Kidney (tissue), 14 donors: ENCODE results near the gene LY6G6C. TPM values are rescaled to one million over a fixed set of nuclear protein-coding genes. Genes with fewer than 3 reads are reported as not detected.

ENCODE experiments used
- DNase-seq, 5 donors: peaks; one replicate each; pipeline ENCODE4 v3.0.0-alpha.2; 2013 to 2020
- FAIRE-seq: peaks from 2 replicates; lab custom pipeline; 2012; peaks lifted over from hg19 to GRCh38; lab: Jason Lieb, UNC
- H3K27ac ChIP-seq, 2 donors: one replicate each; pipeline ENCODE4 v1.7.0; 2013; ENCODE audit warnings: low read depth in 2 of 2, low read length in 2 of 2, inconsistent platforms in 1 of 2
- H3K27me3 ChIP-seq: one replicate; pipeline ENCODE4 v1.7.1; 2013; ENCODE audit warnings: low read length, inconsistent platforms; ENCODE audit not compliant: control insufficient read depth, insufficient read depth
- H3K36me3 ChIP-seq, 3 donors: one replicate each; pipeline versions ENCODE4 v1.7.0 to v1.7.1; 2013; ENCODE audit warnings: low read length in 3 of 3, control low read depth in 1 of 3, inconsistent platforms in 1 of 3; ENCODE audit not compliant: insufficient read depth in 3 of 3, control insufficient read depth in 2 of 3
- H3K4me1 ChIP-seq, 3 donors: one replicate each; pipeline versions ENCODE4 v1.7.0 to v1.7.1; 2013; ENCODE audit warnings: low read length in 3 of 3, inconsistent platforms in 1 of 3, low read depth in 1 of 3; ENCODE audit not compliant: control insufficient read depth in 2 of 3, insufficient read depth in 2 of 3
- H3K4me3 ChIP-seq, 3 donors: one replicate each; pipeline versions ENCODE4 v1.7.0 to v1.8.1; 2013; ENCODE audit warnings: low read length in 3 of 3, control low read depth in 1 of 3, inconsistent platforms in 1 of 3
- H3K9ac ChIP-seq, 3 donors: one replicate each; pipeline versions ENCODE4 v1.7.0 to v1.7.1; 2013; ENCODE audit warnings: low read length in 3 of 3, control low read depth in 1 of 3, inconsistent platforms in 1 of 3
- H3K9me3 ChIP-seq, 3 donors: one replicate each; pipeline versions ENCODE4 v1.7.0 to v1.7.1; 2013; ENCODE audit warnings: low read length in 3 of 3, control low read depth in 1 of 3, inconsistent platforms in 1 of 3; ENCODE audit not compliant: control insufficient read depth in 2 of 3, insufficient read depth in 1 of 3
- intact Hi-C: fragments of 100-400 bp; cut with DNase I; formaldehyde crosslinking; loops from one replicate; pipeline ENCODE4 v1.11.1; 2022
- microRNA-seq: library from miRNA; unstranded; fragments of <30 nt; microRNA quantifications from one replicate; pipeline ENCODE4 v1.2.0, GENCODE V29; 2020
- polyA plus RNA-seq: library from polyadenylated mRNA; stranded (reverse); fragments of 350-450 nt; fragmentation: Illumina TruSeq; extraction: RNeasy Lipid Tissue Mini Kit (QIAGEN cat#74804); gene quantifications from one replicate; pipeline ENCODE4 v1.2.3, GENCODE V29; 2014; ENCODE audit warnings: low read depth, low replicate concordance; ENCODE audit not compliant: insufficient read depth
- total RNA-seq: library from RNA; stranded (reverse); fragmentation: NEBNext Ultra II Directional; extraction: Animal tissue kit (Norgen Biotek cat#: 25700); gene quantifications from one replicate; pipeline ENCODE4 v1.2.1, GENCODE V29; 2021
- TF ChIP-seq, protein P1 (sequence below): IDR thresholded peaks from 3 replicates; pipeline ENCODE4 v1.5.1; 2012; ENCODE audit warnings: mild to moderate bottlenecking, moderate library complexity, borderline replicate concordance; ENCODE audit not compliant: insufficient read depth; ENCODE audit errors: extremely low read depth
- donor health status: control.
- donor health status: control.
- donor health status: control.
- donor health status: control.
- donor health status: control.
- donor health status: DM: yes; HTN: yes; CAD: no.
- donor health status: Normal renal cell carcinoma (clear cell type).

The LY6G6C gene
- total and polyA plus RNA-seq, 2 donors from 2014 or later, result not detected

DNA sequence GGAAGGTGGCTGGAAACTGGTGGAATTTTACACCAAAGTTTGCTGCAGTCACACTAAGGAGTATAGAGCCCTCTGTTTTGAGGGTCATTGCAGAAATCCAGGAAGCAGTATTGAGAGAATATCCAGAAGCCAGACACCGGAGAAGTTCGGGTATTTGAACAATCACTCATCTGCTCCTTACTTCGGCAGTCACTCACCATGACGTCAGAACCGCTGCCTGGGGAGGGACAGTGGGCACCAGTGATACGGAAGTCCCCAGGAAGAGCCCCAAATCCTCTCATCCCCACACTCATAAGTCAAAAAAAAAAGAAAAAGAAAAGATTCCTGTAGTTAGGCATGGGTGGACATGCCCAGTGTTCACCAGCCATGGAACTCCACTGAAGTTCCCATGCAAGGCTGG, 44.6 kb downstream of the LY6G6C start:
- intact Hi-C loops, result no loop called here
- H3K4me3 ChIP-seq, result no peak overlapping the region
- DNase-seq, result no peak
- H3K27me3 ChIP-seq, result no peaks in the 10 kb centered on the region
- no peaks in the 10 kb centered on the region for H3K9me3 ChIP-seq
- H3K4me1 ChIP-seq, result peaks cover 3 to 6% (median 4%) of the 10 kb centered on the region in 3 donors
- H3K9ac ChIP-seq, result no peak overlapping the region
- FAIRE-seq, result no peak
- peaks cover 0 to 6% (median 0%) of the 10 kb centered on the region in 3 donors for H3K36me3 ChIP-seq
- no peak overlapping the region for H3K27ac ChIP-seq
- TF ChIP-seq, protein P1, sequence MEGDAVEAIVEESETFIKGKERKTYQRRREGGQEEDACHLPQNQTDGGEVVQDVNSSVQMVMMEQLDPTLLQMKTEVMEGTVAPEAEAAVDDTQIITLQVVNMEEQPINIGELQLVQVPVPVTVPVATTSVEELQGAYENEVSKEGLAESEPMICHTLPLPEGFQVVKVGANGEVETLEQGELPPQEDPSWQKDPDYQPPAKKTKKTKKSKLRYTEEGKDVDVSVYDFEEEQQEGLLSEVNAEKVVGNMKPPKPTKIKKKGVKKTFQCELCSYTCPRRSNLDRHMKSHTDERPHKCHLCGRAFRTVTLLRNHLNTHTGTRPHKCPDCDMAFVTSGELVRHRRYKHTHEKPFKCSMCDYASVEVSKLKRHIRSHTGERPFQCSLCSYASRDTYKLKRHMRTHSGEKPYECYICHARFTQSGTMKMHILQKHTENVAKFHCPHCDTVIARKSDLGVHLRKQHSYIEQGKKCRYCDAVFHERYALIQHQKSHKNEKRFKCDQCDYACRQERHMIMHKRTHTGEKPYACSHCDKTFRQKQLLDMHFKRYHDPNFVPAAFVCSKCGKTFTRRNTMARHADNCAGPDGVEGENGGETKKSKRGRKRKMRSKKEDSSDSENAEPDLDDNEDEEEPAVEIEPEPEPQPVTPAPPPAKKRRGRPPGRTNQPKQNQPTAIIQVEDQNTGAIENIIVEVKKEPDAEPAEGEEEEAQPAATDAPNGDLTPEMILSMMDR, result no peak

DNA sequence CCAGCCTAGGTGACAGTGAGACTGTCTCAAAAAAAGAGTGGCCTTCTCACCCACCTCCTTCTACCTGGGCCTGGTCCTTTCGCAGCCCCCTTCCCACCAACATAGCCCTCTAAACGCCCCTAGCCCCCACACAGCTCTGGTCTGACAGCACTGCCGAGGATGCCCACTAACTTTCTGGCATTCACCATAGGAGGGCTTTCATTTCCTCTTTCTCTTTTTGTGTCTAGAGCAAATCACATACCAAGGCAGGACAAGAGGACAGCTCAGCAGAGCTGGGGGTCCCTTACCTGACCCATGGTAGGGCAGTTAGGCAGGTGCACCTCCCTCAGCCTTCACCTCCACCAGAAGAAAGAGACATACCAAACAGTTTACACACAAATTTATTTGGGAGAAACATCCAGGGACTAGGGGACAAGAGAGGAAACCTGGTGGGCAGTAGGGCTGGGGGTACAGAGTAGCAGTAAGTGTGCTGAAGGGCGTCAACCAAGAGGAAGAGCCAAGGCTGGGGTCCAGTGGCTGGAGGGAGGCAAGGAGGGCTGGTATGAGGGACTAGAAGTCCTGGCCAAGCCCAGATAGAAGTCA, 45.1 kb downstream of the LY6G6C start:
- Histone ChIP-seq H3K9me3 (no peaks in the 10 kb centered on the region), H3K9ac (no peak overlapping the region), H3K4me3 (no peak overlapping the region), H3K36me3 (peaks cover 0 to 10% (median 0%) of the 10 kb centered on the region in 3 donors), H3K27ac (no peak overlapping the region), H3K27me3 (no peaks in the 10 kb centered on the region), H3K4me1 (peaks cover 0 to 6% (median 3%) of the 10 kb centered on the region in 3 donors)
- DNase-seq (no peak), FAIRE-seq (no peak)
- TF ChIP-seq, protein P1, result no peak
- intact Hi-C loops, result no loop called here

DNA sequence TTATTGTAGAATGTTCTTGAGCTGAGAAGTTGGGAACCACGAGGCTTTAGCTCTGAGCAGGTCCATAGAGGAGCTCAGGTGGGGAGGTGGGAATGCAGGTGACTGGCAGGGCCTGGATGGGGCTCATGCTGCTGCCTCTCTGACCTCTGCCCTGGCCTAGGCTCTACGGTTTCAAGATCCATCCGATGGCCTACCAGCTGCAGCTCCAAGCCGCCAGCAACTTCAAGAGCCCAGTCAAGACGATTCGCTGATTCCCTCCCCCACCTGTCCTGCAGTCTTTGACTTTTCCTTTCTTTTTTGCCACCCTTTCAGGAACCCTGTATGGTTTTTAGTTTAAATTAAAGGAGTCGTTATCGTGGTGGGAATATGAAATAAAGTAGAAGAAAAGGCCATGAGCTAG, 51.9 kb downstream of the LY6G6C start, which contains the start of gene LY6G5B:
LY6G5B (plus strand) TSS at position 301 of the 400 bp plus-strand sequence. CDS start 975 bp downstream, outside the sequence.
- intact Hi-C loops, result no loop called here
- DNase-seq (no peak), FAIRE-seq (no peak)
- Histone ChIP-seq H3K27ac (no peak within 1 kb of the TSS), H3K9ac (no peak within 1 kb of the TSS), H3K27me3 (no peaks in the 10 kb centered on the region), H3K4me1 (peaks cover 2 to 6% (median 6%) of the 10 kb centered on the region in 3 donors), H3K36me3 (peaks cover 17 to 45% (median 39%) of the 10 kb centered on the region in 3 donors), H3K9me3 (no peaks in the 10 kb centered on the region), H3K4me3 (no peak within 1 kb of the TSS)
- TF ChIP-seq, protein P1, result no peak

Small RNA genes lying within 50 kb of the gene (microRNA-seq; reads per million reads assigned to microRNA genes)
- not detected for gene MIR4646

Other genes starting within 250 kb of the LY6G6C start
Only the 30 nearest of the 41 such genes appear.
- 0.35 TPM for gene LTA, start 149.5 kb downstream of the LY6G6C start, total RNA-seq
- gene LTA, start 149.5 kb downstream of the LY6G6C start, polyA plus RNA-seq, result not detected
- 5.4 TPM for gene TNF, start 146.2 kb downstream of the LY6G6C start, total RNA-seq
- gene TNF, start 146.2 kb downstream of the LY6G6C start, polyA plus RNA-seq, result 0.69 TPM
- 18.5 TPM for gene LTB, start 139.3 kb downstream of the LY6G6C start, total RNA-seq
- 6.6 TPM for gene LTB, start 139.3 kb downstream of the LY6G6C start, polyA plus RNA-seq
- gene LST1, start 135.5 kb downstream of the LY6G6C start, total RNA-seq, result 31.5 TPM
- 14.8 TPM for gene LST1, start 135.5 kb downstream of the LY6G6C start, polyA plus RNA-seq
- 0.82 TPM for gene NCR3, start 128.7 kb downstream of the LY6G6C start, total RNA-seq
- not detected for gene NCR3, start 128.7 kb downstream of the LY6G6C start, polyA plus RNA-seq
- 44.1 TPM for gene AIF1, start 106.5 kb downstream of the LY6G6C start, total RNA-seq
- gene AIF1, start 106.5 kb downstream of the LY6G6C start, polyA plus RNA-seq, result 121 TPM
- gene PRRC2A, start 101.0 kb downstream of the LY6G6C start, total RNA-seq, result 159 TPM
- 84.6 TPM for gene PRRC2A, start 101.0 kb downstream of the LY6G6C start, polyA plus RNA-seq
- 232 TPM for gene BAG6, start 69.1 kb downstream of the LY6G6C start, total RNA-seq
- 215 TPM for gene BAG6, start 69.1 kb downstream of the LY6G6C start, polyA plus RNA-seq
- 4.6 TPM for gene APOM, start 65.9 kb downstream of the LY6G6C start, total RNA-seq
- gene APOM, start 65.9 kb downstream of the LY6G6C start, polyA plus RNA-seq, result 154 TPM
- 26.5 TPM for gene C6orf47, start 61.0 kb downstream of the LY6G6C start, total RNA-seq
- 25.5 TPM for gene C6orf47, start 61.0 kb downstream of the LY6G6C start, polyA plus RNA-seq
- gene GPANK1, start 56.7 kb downstream of the LY6G6C start, total RNA-seq, result 17.7 TPM
- gene GPANK1, start 56.7 kb downstream of the LY6G6C start, polyA plus RNA-seq, result 28.6 TPM
- gene CSNK2B, start 55.7 kb downstream of the LY6G6C start, total RNA-seq, result 130 TPM
- gene CSNK2B, start 55.7 kb downstream of the LY6G6C start, polyA plus RNA-seq, result 270 TPM
- gene LY6G5B, start 51.8 kb downstream of the LY6G6C start, total RNA-seq, result 15.1 TPM
- 2.5 TPM for gene LY6G5B, start 51.8 kb downstream of the LY6G6C start, polyA plus RNA-seq
- gene LY6G5C, start 40.7 kb downstream of the LY6G6C start, total RNA-seq, result 2.5 TPM
- 4.6 TPM for gene LY6G5C, start 40.7 kb downstream of the LY6G6C start, polyA plus RNA-seq
- 48.7 TPM for gene ABHD16A, start 18.4 kb downstream of the LY6G6C start, total RNA-seq
- gene ABHD16A, start 18.4 kb downstream of the LY6G6C start, polyA plus RNA-seq, result 50.2 TPM
- gene LY6G6F, start 14.9 kb downstream of the LY6G6C start, total RNA-seq, result not detected
- gene LY6G6F, start 14.9 kb downstream of the LY6G6C start, polyA plus RNA-seq, result not detected
- gene LY6G6D, start 6.4 kb downstream of the LY6G6C start, total RNA-seq, result not detected
- gene LY6G6D, start 6.4 kb downstream of the LY6G6C start, polyA plus RNA-seq, result not detected
- gene MPIG6B, start 1.6 kb upstream of the LY6G6C start, total RNA-seq, result 0.60 TPM
- gene MPIG6B, start 1.6 kb upstream of the LY6G6C start, polyA plus RNA-seq, result not detected
- gene DDAH2, start 7.6 kb upstream of the LY6G6C start, total RNA-seq, result 98.9 TPM
- 147 TPM for gene DDAH2, start 7.6 kb upstream of the LY6G6C start, polyA plus RNA-seq
- gene CLIC1, start 14.8 kb upstream of the LY6G6C start, total RNA-seq, result 456 TPM
- gene CLIC1, start 14.8 kb upstream of the LY6G6C start, polyA plus RNA-seq, result 489 TPM
- 23.7 TPM for gene MSH5, start 18.3 kb upstream of the LY6G6C start, total RNA-seq
- 14.4 TPM for gene MSH5, start 18.3 kb upstream of the LY6G6C start, polyA plus RNA-seq
- 6.5 TPM for gene SAPCD1, start 40.9 kb upstream of the LY6G6C start, total RNA-seq
- 6.8 TPM for gene SAPCD1, start 40.9 kb upstream of the LY6G6C start, polyA plus RNA-seq
- 32.5 TPM for gene VWA7, start 55.6 kb upstream of the LY6G6C start, total RNA-seq
- gene VWA7, start 55.6 kb upstream of the LY6G6C start, polyA plus RNA-seq, result 10.2 TPM
- 79.0 TPM for gene VARS1, start 74.0 kb upstream of the LY6G6C start, total RNA-seq
- gene VARS1, start 74.0 kb upstream of the LY6G6C start, polyA plus RNA-seq, result 30.3 TPM
- 41.6 TPM for gene LSM2, start 85.2 kb upstream of the LY6G6C start, total RNA-seq
- gene LSM2, start 85.2 kb upstream of the LY6G6C start, polyA plus RNA-seq, result 70.6 TPM
- 1.7 TPM for gene HSPA1L, start 93.5 kb upstream of the LY6G6C start, total RNA-seq
- gene HSPA1L, start 93.5 kb upstream of the LY6G6C start, polyA plus RNA-seq, result 2.3 TPM
- 133 TPM for gene HSPA1A, start 93.8 kb upstream of the LY6G6C start, total RNA-seq
- 209 TPM for gene HSPA1A, start 93.8 kb upstream of the LY6G6C start, polyA plus RNA-seq
- gene HSPA1B, start 106.0 kb upstream of the LY6G6C start, total RNA-seq, result 142 TPM
- 175 TPM for gene HSPA1B, start 106.0 kb upstream of the LY6G6C start, polyA plus RNA-seq
- 66.9 TPM for gene NEU1, start 141.1 kb upstream of the LY6G6C start, total RNA-seq
- gene NEU1, start 141.1 kb upstream of the LY6G6C start, polyA plus RNA-seq, result 131 TPM
- 137 TPM for gene SLC44A4, start 157.3 kb upstream of the LY6G6C start, total RNA-seq
- gene SLC44A4, start 157.3 kb upstream of the LY6G6C start, polyA plus RNA-seq, result 37.4 TPM